Ureter (tissue), 1 donor: ENCODE data around the gene CFAP157. TPM values are rescaled to one million over a fixed set of nuclear protein-coding genes. Genes with fewer than 3 reads are reported as not detected.

Experiments
- DNase-seq: peaks from one replicate; pipeline ENCODE4 v3.0.0-alpha.2; 2020; ENCODE audit warnings: low spot score
- total RNA-seq: library from RNA; stranded (reverse); gene quantifications from one replicate; pipeline ENCODE4 v1.2.4, GENCODE V29; 2023
- donor health status: DM: yes; HTN: yes; CAD: no.

Gene CFAP157
- total RNA-seq, 1 donor from 2014 or later, result 1.5 TPM

- peak; percentile 97 for DNase-seq
Measured at GRCh38 chr9:127715470-127716337, 8.9 kb downstream of the CFAP157 start, which contains the start of the genes PTRH1 and TTC16. Gene PTRH1, minus strand, starts transcription at chr9:127715663. Its CDS starts 24 bp downstream, at chr9:127715639. Gene TTC16, plus strand, starts transcription at chr9:127716079. Its CDS starts 67 bp downstream, at chr9:127716146.

GRCh38 chr9:127716412-127716811 lies 9.6 kb downstream of the CFAP157 start:
- no peak for DNase-seq

GRCh38 chr9:127717766-127718165 lies 11.0 kb downstream of the CFAP157 start:
- no peak for DNase-seq

- DNase-seq, result no peak
Measured at GRCh38 chr9:127720031-127720864, 13.5 kb downstream of the CFAP157 start.

- DNase-seq, result no peak
Measured at GRCh38 chr9:127720865-127721227, 14.1 kb downstream of the CFAP157 start.

- no peak for DNase-seq
Measured at GRCh38 chr9:127721391-127721821, 14.6 kb downstream of the CFAP157 start.

- DNase-seq, result no peak
Measured at GRCh38 chr9:127722055-127722745, 15.4 kb downstream of the CFAP157 start.

- no peak for DNase-seq
Measured at GRCh38 chr9:127723013-127723412, 16.2 kb downstream of the CFAP157 start.

GRCh38 chr9:127723444-127723843 lies 16.7 kb downstream of the CFAP157 start:
- no peak for DNase-seq

GRCh38 chr9:127724012-127724411 lies 17.2 kb downstream of the CFAP157 start:
- no peak for DNase-seq

- DNase-seq, result no peak
Measured at GRCh38 chr9:127726871-127727270, 20.1 kb downstream of the CFAP157 start.

GRCh38 chr9:127728808-127729207 lies 22.0 kb downstream of the CFAP157 start:
- no peak for DNase-seq

- DNase-seq, result no peak
Measured at GRCh38 chr9:127729522-127730256, 22.9 kb downstream of the CFAP157 start.

- DNase-seq, result no peak
Measured at GRCh38 chr9:127730262-127730661, 23.5 kb downstream of the CFAP157 start.

- no peak for DNase-seq
Measured at GRCh38 chr9:127730799-127731410, 24.1 kb downstream of the CFAP157 start.

- no peak for DNase-seq
Measured at GRCh38 chr9:127731938-127732337, 25.1 kb downstream of the CFAP157 start.

- peak; percentile 39 for DNase-seq
Measured at GRCh38 chr9:127732444-127732843, 25.7 kb downstream of the CFAP157 start.

GRCh38 chr9:127733614-127734013 lies 26.8 kb downstream of the CFAP157 start:
- DNase-seq, result no peak

GRCh38 chr9:127734247-127734746 lies 27.5 kb downstream of the CFAP157 start:
- DNase-seq, result no peak

GRCh38 chr9:127734747-127735529 lies 28.1 kb downstream of the CFAP157 start, which contains the start of gene TOR2A:
Gene TOR2A, minus strand, starts transcription at chr9:127735294. Its CDS starts 24 bp downstream, at chr9:127735270.
- peak; percentile 97 for DNase-seq
